ENCODE data around the gene PARD3B. TPM values are rescaled to one million over a fixed set of nuclear protein-coding genes. Genes with fewer than 3 reads are reported as not detected.

Gene PARD3B
- total RNA-seq, 1 experiment from 2014 or later = 2.0 TPM

- TF ChIP-seq CTCF (IDR thresholded peaks at IDR 0.05 in 2 of 3, conservative IDR thresholded peaks at IDR 0.05 in 1 of 3; ENCODE audit: borderline replicate concordance in 1 of 3, insufficient read depth in 1 of 3, low read depth in 2 of 3, low read length in 2 of 3) (no peak), ELF1 (IDR thresholded peaks at IDR 0.05; ENCODE audit: borderline replicate concordance, low read depth) (no peak), TCF7L2 (IDR thresholded peaks at IDR 0.05; ENCODE audit: borderline replicate concordance, extremely low read depth, insufficient read depth, insufficient read length) (no peak), ZBTB33 (IDR thresholded peaks at IDR 0.05; ENCODE audit: extremely low read depth, insufficient replicate concordance, low read length) (no peak)
These were observed 631.3 kb downstream of the PARD3B start (continued) for GRCh38 chr2:205176546-205176945.

GRCh38 chr2:205177546-205177945 lies 632.3 kb downstream of the PARD3B start:
- Histone ChIP-seq H3K4me1 (ENCODE audit: control insufficient read depth in 1 of 2, insufficient read depth in 2 of 2, low read length in 2 of 2) (no peaks in the 10 kb centered on the region), H4K20me1 (ENCODE audit: insufficient read depth) (no peaks in the 10 kb centered on the region), H3K4me2 (ENCODE audit: low read length) (no peak overlapping the region), H3K36me3 (ENCODE audit: control insufficient read depth in 1 of 2, insufficient read depth in 2 of 2, low read length in 2 of 2) (no peaks in the 10 kb centered on the region), H3K4me3 (replicated peaks in 1 of 2; ENCODE audit: low read depth in 1 of 2, low read length in 2 of 2) (no peak overlapping the region), H2AFZ (ENCODE audit: low read depth, low read length, poor library complexity, severe bottlenecking) (no peak overlapping the region), H3K9ac (ENCODE audit: low read length) (no peak overlapping the region), H3K79me2 (ENCODE audit: insufficient read depth, low read length) (no peaks in the 10 kb centered on the region), H3K27me3 (ENCODE audit: insufficient read depth, low read length) (no peaks in the 10 kb centered on the region), H3K9me3 (ENCODE audit: control insufficient read depth in 1 of 2, insufficient read depth in 1 of 2, low read depth in 1 of 2, low read length in 2 of 2) (no peaks in the 10 kb centered on the region), H3K9me2 (ENCODE audit: insufficient read depth) (no peaks in the 10 kb centered on the region), H3K27ac (ENCODE audit: low read depth, low read length) (no peak overlapping the region)
- BruUV-seq (replicated peaks) = no TSS peak
- RAD21 ChIA-PET (ENCODE audit: low non-redundant PET in 1 of 2, low total read pairs in 2 of 2, uncharacterized antibody in 2 of 2, unreplicated experiment in 2 of 2) = no interaction called here
- POLR2A ChIA-PET = no interaction called here
- TF ChIP-seq POLR2A (IDR thresholded peaks at IDR 0.05; ENCODE audit: borderline replicate concordance, extremely low read depth, insufficient read depth, insufficient read length) = no peak
- TF ChIP-seq EGR1 (IDR thresholded peaks at IDR 0.05; ENCODE audit: low read depth) = no peak
- TF ChIP-seq ZFX (IDR thresholded peaks at IDR 0.05) = no peak
- no peak for TF ChIP-seq REST (IDR thresholded peaks at IDR 0.05; ENCODE audit: low read depth)
- no peak for TF ChIP-seq SIN3A (IDR thresholded peaks at IDR 0.05; ENCODE audit: low read depth)
- CTCF ChIA-PET = no interaction called here
- no peak for ATAC-seq
- intact Hi-C loops (cut with micrococcal nuclease) = no loop called here
- no peak for DNase-seq (ENCODE audit: low read depth, low spot score)
